HG03066 (cell line): ENCODE results near the gene USP17L15.
"Not testable (repeated sequence)": the region's sequence is repeated elsewhere in the genome, so short reads cannot be mapped to it uniquely, and the experiment has no call there.

Experiments used
- ATAC-seq: cut with Tn5 transposase; IDR thresholded peaks from one replicate; pipeline ENCODE4 v1.9.1; 2021; ENCODE audit warnings: low read depth; ENCODE audit not compliant: unreplicated experiment

USP17L15 gene, protein sequence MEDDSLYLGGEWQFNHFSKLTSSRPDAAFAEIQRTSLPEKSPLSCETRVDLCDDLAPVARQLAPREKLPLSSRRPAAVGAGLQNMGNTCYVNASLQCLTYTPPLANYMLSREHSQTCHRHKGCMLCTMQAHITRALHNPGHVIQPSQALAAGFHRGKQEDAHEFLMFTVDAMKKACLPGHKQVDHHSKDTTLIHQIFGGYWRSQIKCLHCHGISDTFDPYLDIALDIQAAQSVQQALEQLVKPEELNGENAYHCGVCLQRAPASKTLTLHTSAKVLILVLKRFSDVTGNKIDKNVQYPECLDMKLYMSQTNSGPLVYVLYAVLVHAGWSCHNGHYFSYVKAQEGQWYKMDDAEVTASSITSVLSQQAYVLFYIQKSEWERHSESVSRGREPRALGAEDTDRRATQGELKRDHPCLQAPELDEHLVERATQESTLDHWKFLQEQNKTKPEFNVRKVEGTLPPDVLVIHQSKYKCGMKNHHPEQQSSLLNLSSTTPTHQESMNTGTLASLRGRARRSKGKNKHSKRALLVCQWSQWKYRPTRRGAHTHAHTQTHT

DNA sequence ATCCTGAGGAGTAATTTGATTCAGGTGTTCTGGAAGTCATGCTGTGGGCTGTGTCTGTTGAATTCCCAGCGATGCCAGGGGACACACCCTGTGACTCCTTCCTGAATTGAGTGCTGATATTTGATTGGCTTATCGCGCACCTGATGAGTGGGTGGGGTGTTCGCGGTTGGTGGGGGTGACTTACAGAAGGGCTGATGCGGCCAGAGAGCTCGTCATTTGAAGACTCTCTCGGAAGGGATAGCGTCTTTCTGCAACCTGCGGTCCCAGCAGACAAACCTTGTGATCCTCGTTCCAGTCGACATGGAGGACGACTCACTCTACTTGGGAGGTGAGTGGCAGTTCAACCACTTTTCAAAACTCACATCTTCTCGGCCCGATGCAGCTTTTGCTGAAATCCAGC lies at the start of gene USP17L15:
TSS of gene USP17L15 (plus strand) at position 301 of the 400 bp plus-strand sequence. CDS start at position 301, 0 bp downstream.
- not testable (repeated sequence) for ATAC-seq

DNA sequence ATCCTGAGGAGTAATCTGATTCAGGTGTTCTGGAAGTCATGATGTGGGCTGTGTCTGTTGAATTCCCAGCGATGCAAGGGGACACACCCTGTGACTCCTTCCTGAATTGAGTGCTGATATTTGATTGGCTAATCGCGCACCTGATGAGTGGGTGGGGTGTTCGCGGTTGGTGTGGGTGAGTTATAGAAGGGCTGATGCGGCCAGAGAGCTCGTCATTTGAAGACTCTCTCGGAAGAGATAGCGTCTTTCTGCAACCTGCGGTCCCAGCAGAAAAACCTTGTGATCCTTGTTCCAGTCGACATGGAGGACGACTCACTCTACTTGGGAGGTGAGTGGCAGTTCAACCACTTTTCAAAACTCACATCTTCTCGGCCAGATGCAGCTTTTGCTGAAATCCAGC lies 23.8 kb upstream of the USP17L15 start, which contains the start of gene USP17L10:
TSS of gene USP17L10 (plus strand) at position 301 of the 400 bp plus-strand sequence. CDS start at position 301, 0 bp downstream.
- not testable (repeated sequence) for ATAC-seq

GRCh38 chr4:9214701-9215100 lies 19.5 kb upstream of the USP17L15 start:
- not testable (repeated sequence) for ATAC-seq

DNA sequence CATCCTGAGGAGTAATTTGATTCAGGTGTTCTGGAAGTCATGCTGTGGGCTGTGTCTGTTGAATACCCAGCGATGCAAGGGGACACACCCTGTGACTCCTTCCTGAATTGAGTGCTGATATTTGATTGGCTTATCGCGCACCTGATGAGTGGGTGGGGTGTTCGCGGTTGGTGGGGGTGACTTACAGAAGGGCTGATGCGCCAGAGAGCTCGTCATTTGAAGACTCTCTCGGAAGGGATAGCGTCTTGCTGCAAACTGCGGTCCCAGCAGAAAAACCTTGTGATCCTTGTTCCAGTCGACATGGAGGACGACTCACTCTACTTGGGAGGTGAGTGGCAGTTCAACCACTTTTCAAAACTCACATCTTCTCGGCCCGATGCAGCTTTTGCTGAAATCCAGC lies 19.1 kb upstream of the USP17L15 start, which contains the start of gene USP17L11:
TSS of gene USP17L11 (plus strand) at position 301 of the 400 bp plus-strand sequence. CDS start at position 301, 0 bp downstream.
- ATAC-seq: not testable (repeated sequence)

GRCh38 chr4:9219852-9220251 lies 14.3 kb upstream of the USP17L15 start, which contains the start of gene USP17L12:
Gene USP17L12, plus strand, starts transcription at chr4:9220152. Its CDS starts 0 bp downstream, at chr4:9220152.
- not testable (repeated sequence) for ATAC-seq

DNA sequence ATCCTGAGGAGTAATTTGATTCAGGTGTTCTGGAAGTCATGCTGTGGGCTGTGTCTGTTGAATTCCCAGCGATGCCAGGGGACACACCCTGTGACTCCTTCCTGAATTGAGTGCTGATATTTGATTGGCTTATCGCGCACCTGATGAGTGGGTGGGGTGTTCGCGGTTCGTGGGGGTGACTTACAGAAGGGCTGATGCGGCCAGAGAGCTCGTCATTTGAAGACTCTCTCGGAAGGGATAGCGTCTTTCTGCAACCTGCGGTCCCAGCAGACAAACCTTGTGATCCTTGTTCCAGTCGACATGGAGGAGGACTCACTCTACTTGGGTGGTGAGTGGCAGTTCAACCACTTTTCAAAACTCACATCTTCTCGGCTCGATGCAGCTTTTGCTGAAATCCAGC lies 9.6 kb upstream of the USP17L15 start, which contains the start of gene USP17L13:
TSS of gene USP17L13 (plus strand) at position 301 of the 400 bp plus-strand sequence. CDS start at position 301, 0 bp downstream.
- not testable (repeated sequence) for ATAC-seq

- ATAC-seq: not testable (repeated sequence)
Measured at GRCh38 chr4:9230249-9230648, 3.9 kb upstream of the USP17L15 start.

DNA sequence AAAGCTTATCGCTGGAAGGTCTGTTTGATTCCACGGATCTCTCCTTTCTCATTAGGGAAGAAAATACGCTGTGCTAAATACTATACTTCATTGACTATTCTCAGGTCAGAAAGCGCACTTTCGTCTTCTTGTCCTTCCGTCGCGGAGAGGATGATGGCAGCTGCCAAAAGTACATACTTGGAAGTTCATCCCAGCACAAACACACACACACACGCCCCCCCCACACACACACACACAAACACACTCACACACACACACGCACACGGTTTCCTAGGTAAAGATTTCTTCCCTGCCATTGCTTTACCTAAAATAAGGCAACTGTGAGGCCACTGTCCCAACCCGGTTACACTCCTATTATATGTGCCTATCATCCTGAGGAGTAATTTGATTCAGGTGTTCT lies 4.3 kb downstream of the USP17L15 start:
- ATAC-seq: not testable (repeated sequence)

GRCh38 chr4:9243579-9243978 lies 9.4 kb downstream of the USP17L15 start, which contains the start of gene USP17L17:
Gene USP17L17, plus strand, starts transcription at chr4:9243879. Its CDS starts 0 bp downstream, at chr4:9243879.
- not testable (repeated sequence) for ATAC-seq

DNA sequence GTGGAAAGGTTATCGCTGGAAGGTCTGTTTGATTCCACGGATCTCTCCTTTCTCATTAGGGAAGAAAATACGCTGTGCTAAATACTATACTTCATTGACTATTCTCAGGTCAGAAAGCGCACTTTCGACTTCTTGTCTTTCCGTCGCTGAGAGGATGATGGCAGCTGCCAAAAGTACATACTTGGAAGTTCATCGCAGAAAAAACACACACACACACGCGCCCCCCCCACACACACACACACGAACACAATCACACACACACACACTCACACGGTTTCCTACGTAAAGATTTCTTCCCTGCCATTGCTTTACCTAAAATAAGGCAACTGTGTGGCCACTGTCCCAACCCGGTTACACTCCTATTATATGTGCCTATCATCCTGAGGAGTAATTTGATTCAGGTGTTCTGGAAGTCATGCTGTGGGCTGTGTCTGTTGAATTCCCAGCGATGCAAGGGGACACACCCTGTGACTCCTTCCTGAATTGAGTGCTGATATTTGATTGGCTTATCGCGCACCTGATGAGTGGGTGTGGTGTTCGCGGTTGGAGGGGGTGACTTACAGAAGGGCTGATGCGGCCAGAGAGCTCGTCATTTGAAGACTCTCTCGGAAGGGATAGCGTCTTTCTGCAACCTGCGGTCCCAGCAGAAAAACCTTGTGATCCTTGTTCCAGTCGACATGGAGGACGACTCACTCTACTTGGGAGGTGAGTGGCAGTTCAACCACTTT lies 13.9 kb downstream of the USP17L15 start, which contains the start of gene USP17L18:
TSS of gene USP17L18 (plus strand) at position 678 of the 728 bp plus-strand sequence. CDS start at position 678, 0 bp downstream.
- not testable (repeated sequence) for ATAC-seq

GRCh38 chr4:9253078-9253477 lies 18.9 kb downstream of the USP17L15 start, which contains the start of gene USP17L19:
Gene USP17L19, plus strand, starts transcription at chr4:9253378. Its CDS starts 0 bp downstream, at chr4:9253378.
- ATAC-seq: not testable (repeated sequence)

DNA sequence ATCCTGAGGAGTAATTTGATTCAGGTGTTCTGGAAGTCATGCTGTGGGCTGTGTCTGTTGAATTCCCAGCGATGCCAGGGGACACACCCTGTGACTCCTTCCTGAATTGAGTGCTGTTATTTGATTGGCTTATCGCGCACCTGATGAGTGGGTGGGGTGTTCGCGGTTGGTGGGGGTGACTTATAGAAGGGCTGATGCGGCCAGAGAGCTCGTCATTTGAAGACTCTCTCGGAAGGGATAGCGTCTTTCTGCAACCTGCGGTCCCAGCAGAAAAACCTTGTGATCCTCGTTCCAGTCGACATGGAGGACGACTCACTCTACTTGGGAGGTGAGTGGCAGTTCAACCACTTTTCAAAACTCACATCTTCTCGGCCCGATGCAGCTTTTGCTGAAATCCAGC lies 23.6 kb downstream of the USP17L15 start, which contains the start of gene USP17L20:
TSS of gene USP17L20 (plus strand) at position 301 of the 400 bp plus-strand sequence. CDS start at position 301, 0 bp downstream.
- ATAC-seq: not testable (repeated sequence)

- ATAC-seq: not testable (repeated sequence)
Measured at GRCh38 chr4:9262572-9262971, 28.4 kb downstream of the USP17L15 start, which contains the start of gene USP17L21. Gene USP17L21, plus strand, starts transcription at chr4:9262872. Its CDS starts 0 bp downstream, at chr4:9262872.

DNA sequence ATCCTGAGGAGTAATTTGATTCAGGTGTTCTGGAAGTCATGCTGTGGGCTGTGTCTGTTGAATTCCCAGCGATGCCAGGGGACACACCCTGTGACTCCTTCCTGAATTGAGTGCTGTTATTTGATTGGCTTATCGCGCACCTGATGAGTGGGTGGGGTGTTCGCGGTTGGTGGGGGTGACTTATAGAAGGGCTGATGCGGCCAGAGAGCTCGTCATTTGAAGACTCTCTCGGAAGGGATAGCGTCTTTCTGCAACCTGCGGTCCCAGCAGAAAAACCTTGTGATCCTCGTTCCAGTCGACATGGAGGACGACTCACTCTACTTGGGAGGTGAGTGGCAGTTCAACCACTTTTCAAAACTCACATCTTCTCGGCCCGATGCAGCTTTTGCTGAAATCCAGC lies 33.1 kb downstream of the USP17L15 start, which contains the start of gene USP17L22:
TSS of gene USP17L22 (plus strand) at position 301 of the 400 bp plus-strand sequence. CDS start at position 301, 0 bp downstream.
- not testable (repeated sequence) for ATAC-seq

DNA sequence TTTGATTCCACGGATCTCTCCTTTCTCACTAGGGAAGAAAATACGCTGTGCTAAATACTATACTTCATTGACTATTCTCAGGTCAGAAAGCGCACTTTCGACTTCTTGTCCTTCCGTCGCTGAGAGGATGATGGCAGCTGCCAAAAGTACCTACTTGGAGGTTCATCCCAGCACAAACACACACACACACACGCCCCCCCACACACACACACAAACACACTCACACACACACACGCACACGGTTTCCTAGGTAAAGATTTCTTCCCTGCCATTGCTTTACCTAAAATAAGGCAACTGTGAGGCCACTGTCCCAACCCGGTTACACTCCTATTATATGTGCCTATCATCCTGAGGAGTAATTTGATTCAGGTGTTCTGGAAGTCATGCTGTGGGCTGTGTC lies 37.5 kb downstream of the USP17L15 start:
- not testable (repeated sequence) for ATAC-seq
